SK-N-MC (cell line): ENCODE data around the gene RBM12.

Experiments
- EZH2 ChIP-seq: fragments of 200-600 bp; sonication (generic); IDR thresholded peaks from one replicate; pipeline ENCODE4 v1.6.1; 2017; ENCODE audit warnings: antibody characterized with exemption
- FOXP2 ChIP-seq: optimal IDR thresholded peaks from 2 replicates; pipeline ENCODE3; 2011; ENCODE audit warnings: mild to moderate bottlenecking, moderate library complexity; ENCODE audit not compliant: insufficient read depth; ENCODE audit errors: extremely low read length, control extremely low read depth
- POLR2AphosphoS5 ChIP-seq: IDR thresholded peaks from 2 replicates; pipeline ENCODE4 v1.6.1; 2012; ENCODE audit warnings: mild to moderate bottlenecking, low read depth, low read length, borderline replicate concordance

DNA sequence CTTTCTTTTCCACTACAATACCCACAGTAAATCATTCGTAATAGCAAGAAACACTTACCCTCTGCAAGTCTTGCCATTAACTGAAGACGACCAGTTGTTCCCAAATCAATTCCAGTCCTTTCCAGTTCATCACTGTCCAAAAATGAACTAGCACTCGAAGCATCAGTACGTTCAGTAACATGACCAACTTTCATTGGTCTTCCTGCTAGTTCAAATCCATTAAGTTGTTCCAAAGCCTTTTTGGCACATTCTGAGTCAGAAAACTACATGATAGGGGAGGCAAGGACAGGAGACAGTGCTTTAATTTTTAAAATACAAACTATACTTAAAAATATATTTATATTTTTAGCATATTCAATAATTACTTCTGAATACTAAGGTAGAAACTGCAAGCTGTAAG lies 49.4 kb upstream of the RBM12 start:
- TF ChIP-seq EZH2 (no peak), POLR2AphosphoS5 (no peak; the same call in 1 of the 2 replicates), FOXP2 (no peak)
